Measurements from ENCODE around the gene DCTN5.

DNA sequence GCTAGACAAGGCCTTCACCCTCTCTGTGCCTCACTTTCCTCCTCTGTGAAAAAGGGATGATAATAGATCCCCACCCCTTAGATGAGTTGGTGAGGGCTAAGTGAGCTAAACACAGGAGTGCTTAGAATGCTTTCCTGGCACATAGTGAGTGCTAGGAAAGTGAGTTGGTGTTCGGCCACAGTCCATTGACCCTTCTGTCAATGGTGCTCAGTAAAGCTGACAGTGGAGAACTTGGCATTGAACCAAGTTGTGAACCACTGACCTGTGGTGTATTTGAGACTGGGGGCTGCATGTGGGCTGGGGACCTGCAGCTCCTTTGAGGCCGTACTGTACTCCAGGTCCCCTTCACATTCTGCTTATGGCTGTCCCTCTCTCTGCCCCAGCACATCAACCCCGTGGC, 42.2 kb downstream of the DCTN5 start:
- TF ChIP-seq, protein P1, sequence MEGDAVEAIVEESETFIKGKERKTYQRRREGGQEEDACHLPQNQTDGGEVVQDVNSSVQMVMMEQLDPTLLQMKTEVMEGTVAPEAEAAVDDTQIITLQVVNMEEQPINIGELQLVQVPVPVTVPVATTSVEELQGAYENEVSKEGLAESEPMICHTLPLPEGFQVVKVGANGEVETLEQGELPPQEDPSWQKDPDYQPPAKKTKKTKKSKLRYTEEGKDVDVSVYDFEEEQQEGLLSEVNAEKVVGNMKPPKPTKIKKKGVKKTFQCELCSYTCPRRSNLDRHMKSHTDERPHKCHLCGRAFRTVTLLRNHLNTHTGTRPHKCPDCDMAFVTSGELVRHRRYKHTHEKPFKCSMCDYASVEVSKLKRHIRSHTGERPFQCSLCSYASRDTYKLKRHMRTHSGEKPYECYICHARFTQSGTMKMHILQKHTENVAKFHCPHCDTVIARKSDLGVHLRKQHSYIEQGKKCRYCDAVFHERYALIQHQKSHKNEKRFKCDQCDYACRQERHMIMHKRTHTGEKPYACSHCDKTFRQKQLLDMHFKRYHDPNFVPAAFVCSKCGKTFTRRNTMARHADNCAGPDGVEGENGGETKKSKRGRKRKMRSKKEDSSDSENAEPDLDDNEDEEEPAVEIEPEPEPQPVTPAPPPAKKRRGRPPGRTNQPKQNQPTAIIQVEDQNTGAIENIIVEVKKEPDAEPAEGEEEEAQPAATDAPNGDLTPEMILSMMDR (conservative IDR thresholded peaks at IDR 0.05), result no peak
- TF ChIP-seq EZH2 (IDR thresholded peaks at IDR 0.05; ENCODE audit: low read depth), result no peak
